ENCODE measurements around the gene PDXK. TPM values are rescaled to one million over a fixed set of nuclear protein-coding genes. Genes with fewer than 3 reads are reported as not detected.
A peak's percentile ranks its signal among the peaks of the same experiment; 100 is the strongest.

Gene PDXK
- polyA plus RNA-seq, 3 donors = 128 to 214 (median 210) TPM

GRCh38 chr21:43759651-43760050 lies 40.7 kb downstream of the PDXK start:
- Histone ChIP-seq H3K36me3 (replicated peaks in 1 of 2; ENCODE audit: control insufficient read depth in 1 of 2, insufficient read depth in 2 of 2, low read length in 2 of 2) (peaks cover 68 to 89% of the 10 kb centered on the region in 2 donors), H3K4me2 (replicated peaks; ENCODE audit: extremely low read depth, low read length, poor library complexity, severe bottlenecking) (no peak overlapping the region), H2AFZ (ENCODE audit: insufficient read depth, low read depth, low read length, poor library complexity, severe bottlenecking) (no peak overlapping the region), H3K27ac (ENCODE audit: low read depth in 1 of 2, low read length in 2 of 2) (no peak overlapping the region), H3K4me3 (replicated peaks in 1 of 3; ENCODE audit: low read depth in 2 of 3, low read length in 3 of 3) (no peak overlapping the region), H3K79me2 (ENCODE audit: insufficient read depth, low read length) (no peaks in the 10 kb centered on the region), H3K27me3 (ENCODE audit: control insufficient read depth in 2 of 2, insufficient read depth in 2 of 2, low read length in 2 of 2) (no peaks in the 10 kb centered on the region), H3K9me3 (replicated peaks in 1 of 2; ENCODE audit: control insufficient read depth in 1 of 2, insufficient read depth in 1 of 2, low read length in 2 of 2) (peaks cover 0 to 2% of the 10 kb centered on the region in 2 donors), H4K20me1 (ENCODE audit: insufficient read depth, low read length) (peaks cover 80% of the 10 kb centered on the region), H3K4me1 (ENCODE audit: control insufficient read depth in 1 of 2, insufficient read depth in 2 of 2, low read length in 2 of 2) (no peaks in the 10 kb centered on the region), H3K9ac (ENCODE audit: insufficient read depth, low read length, poor library complexity, severe bottlenecking) (no peak overlapping the region)
- Mint-ChIP-seq H3K4me3 (no peak overlapping the region), H3K4me1 (peaks cover 7% of the 10 kb centered on the region), H3K9me3 (peaks cover 0 to 4% (median 1%) of the 10 kb centered on the region in 7 donors), H3K36me3 (peaks cover 52 to 87% of the 10 kb centered on the region in 2 donors), H3K27me3 (ENCODE audit: low read depth in 3 of 3) (no peaks in the 10 kb centered on the region), H3K27ac (peak overlapping the region in 3 of 7 donors; percentile 20 to 37 (median 30))
- DNase-seq = no peak
- no peak for TF ChIP-seq CTCF (IDR thresholded peaks at IDR 0.05)
- WGBS (ENCODE audit: insufficient coverage) = 97% methylated on average over 18 of the region's 19 CpGs
- intact Hi-C loops (cut with micrococcal nuclease) = no loop called here

DNA sequence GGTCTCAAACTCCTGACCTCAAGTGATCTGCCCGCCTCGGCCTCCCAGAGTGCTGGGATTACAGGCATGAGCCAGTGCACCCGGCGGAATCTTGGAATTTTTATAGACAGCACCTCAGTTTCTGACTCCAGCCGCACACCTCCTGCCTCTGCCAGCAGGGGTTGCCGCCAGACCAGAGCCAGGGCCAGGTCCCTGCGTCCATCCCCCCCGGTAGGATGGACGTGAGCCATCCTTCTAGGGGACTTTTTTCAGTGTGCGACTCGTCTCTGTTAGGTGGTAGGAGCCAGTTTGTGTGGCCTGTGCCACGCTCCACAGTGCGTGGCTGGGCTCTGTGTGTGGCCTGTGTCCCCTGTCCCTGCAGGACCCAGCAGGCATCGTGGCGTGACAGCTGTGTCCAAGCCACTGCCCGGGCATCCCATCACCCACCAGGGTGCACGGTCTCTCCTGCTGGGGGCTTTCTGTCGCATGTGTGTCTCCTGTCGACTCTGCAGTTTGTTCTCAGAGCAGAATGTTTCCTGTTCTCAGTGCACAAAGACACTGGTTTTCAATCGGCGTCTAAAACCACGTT lies 41.5 kb downstream of the PDXK start:
- H3K36me3 ChIP-seq (replicated peaks in 1 of 2; ENCODE audit: control insufficient read depth in 1 of 2, insufficient read depth in 2 of 2, low read length in 2 of 2) = peaks cover 60 to 81% of the 10 kb centered on the region in 2 donors

More for the DNA sequence above, 41.5 kb downstream of the PDXK start:
- Mint-ChIP-seq H3K36me3 (peaks cover 48 to 81% of the 10 kb centered on the region in 2 donors), H3K27me3 (ENCODE audit: low read depth in 3 of 3) (no peaks in the 10 kb centered on the region), H3K9me3 (peaks cover 0 to 4% (median 1%) of the 10 kb centered on the region in 7 donors), H3K4me1 (peaks cover 7% of the 10 kb centered on the region), H3K27ac (peak overlapping the region in 2 of 7 donors; percentile 30 to 42), H3K4me3 (no peak overlapping the region)
- Histone ChIP-seq H4K20me1 (ENCODE audit: insufficient read depth, low read length) (peaks cover 74% of the 10 kb centered on the region), H3K4me1 (ENCODE audit: control insufficient read depth in 1 of 2, insufficient read depth in 2 of 2, low read length in 2 of 2) (no peaks in the 10 kb centered on the region), H3K27ac (ENCODE audit: low read depth in 1 of 2, low read length in 2 of 2) (no peak overlapping the region), H3K4me3 (replicated peaks in 1 of 3; ENCODE audit: low read depth in 2 of 3, low read length in 3 of 3) (no peak overlapping the region), H3K4me2 (replicated peaks; ENCODE audit: extremely low read depth, low read length, poor library complexity, severe bottlenecking) (no peak overlapping the region), H2AFZ (ENCODE audit: insufficient read depth, low read depth, low read length, poor library complexity, severe bottlenecking) (no peak overlapping the region), H3K79me2 (ENCODE audit: insufficient read depth, low read length) (no peaks in the 10 kb centered on the region), H3K9me3 (replicated peaks in 1 of 2; ENCODE audit: control insufficient read depth in 1 of 2, insufficient read depth in 1 of 2, low read length in 2 of 2) (no peaks in the 10 kb centered on the region), H3K27me3 (ENCODE audit: control insufficient read depth in 2 of 2, insufficient read depth in 2 of 2, low read length in 2 of 2) (no peaks in the 10 kb centered on the region), H3K9ac (ENCODE audit: insufficient read depth, low read length, poor library complexity, severe bottlenecking) (no peak overlapping the region)
- 88% methylated on average over 20 of the region's 22 CpGs for WGBS (ENCODE audit: insufficient coverage)
- DNase-seq = no peak
- no peak for TF ChIP-seq CTCF (IDR thresholded peaks at IDR 0.05)
- intact Hi-C loops (cut with micrococcal nuclease) = no loop called here

Data from CD14-positive monocyte (primary cell).